ENCODE data around the gene TNFAIP1. TPM values are rescaled to one million over a fixed set of nuclear protein-coding genes. Genes with fewer than 3 reads are reported as not detected.

The TNFAIP1 gene
- total RNA-seq, 1 experiment from 2014 or later, result 21.8 TPM

- no peak overlapping the region for H2AFZ ChIP-seq (ENCODE audit: low read length)
- H3K4me2 ChIP-seq (ENCODE audit: insufficient read depth, insufficient read length, low read length), result no peak overlapping the region
- H3T11ph ChIP-seq (ENCODE audit: low read length), result no peak overlapping the region
- H2BK20ac ChIP-seq (ENCODE audit: low read depth, low read length, poor library complexity, severe bottlenecking), result no peak overlapping the region
- no peak for TF ChIP-seq CTCF (conservative IDR thresholded peaks at IDR 0.05)
- peaks cover 3% of the 10 kb centered on the region for H4K20me1 ChIP-seq (ENCODE audit: control insufficient read depth, insufficient read depth, insufficient read length)
- no peak overlapping the region for H3K14ac ChIP-seq (ENCODE audit: insufficient read depth, low read length)
- H3K4ac ChIP-seq (ENCODE audit: low read depth, low read length), result no peak overlapping the region
- H3K9me3 ChIP-seq (ENCODE audit: control insufficient read depth, low read depth, low read length), result no peaks in the 10 kb centered on the region
- no peak overlapping the region for H2AK5ac ChIP-seq (ENCODE audit: insufficient read length, low read length)
- no peak overlapping the region for H2BK15ac ChIP-seq (ENCODE audit: low read depth, low read length)
- no peak overlapping the region for H2BK12ac ChIP-seq (ENCODE audit: insufficient read length, low read depth, low read length)
- no peak overlapping the region for H2BK120ac ChIP-seq (ENCODE audit: low read depth, low read length, poor library complexity, severe bottlenecking)
- Mint-ChIP-seq H3K9me3 (no peaks in the 10 kb centered on the region), H3K4me1 (peaks cover 30 to 31% of the 10 kb centered on the region in 2 experiments), H3K4me3 (no peak overlapping the region), H3K27me3 (ENCODE audit: low read depth) (no peaks in the 10 kb centered on the region), H3K36me3 (ENCODE audit: insufficient read depth in 1 of 3, low read depth in 3 of 3) (peaks cover 38 to 68% (median 62%) of the 10 kb centered on the region in 3 experiments; a peak in 6 of 7 replicates), H3K27ac (peak overlapping the region in 1 of 3 experiments; percentile 10; a peak in 2 of 7 replicates)
- DNase-seq, result no peak
- no peak overlapping the region for H3K56ac ChIP-seq (ENCODE audit: insufficient read length, low read depth, low read length)
- H3K27me3 ChIP-seq (ENCODE audit: insufficient read depth, low read length), result no peaks in the 10 kb centered on the region
- H3K23ac ChIP-seq (ENCODE audit: insufficient read length, low read depth, low read length), result no peak overlapping the region
- H4K8ac ChIP-seq (replicated peaks; ENCODE audit: insufficient read length, low read depth, low read length), result no peak overlapping the region
- WGBS (ENCODE audit: extremely low coverage, insufficient read length, low lambda C conversion rate), result no CpG with 5 or more reads among the region's 3 CpGs
- no peak overlapping the region for H3K27ac ChIP-seq (ENCODE audit: insufficient read length, low read depth, low read length)
- no peak overlapping the region for H3K18ac ChIP-seq (ENCODE audit: insufficient read length, low read depth, low read length)
- peaks cover 6% of the 10 kb centered on the region for H3K4me1 ChIP-seq (ENCODE audit: insufficient read depth, low read length)
- no peak overlapping the region for H4K5ac ChIP-seq (ENCODE audit: insufficient read length, low read depth, low read length)
- H3K79me1 ChIP-seq (ENCODE audit: insufficient read depth, low read depth, low read length, poor library complexity, severe bottlenecking), result peaks cover 9% of the 10 kb centered on the region
- no peak overlapping the region for H2BK5ac ChIP-seq (ENCODE audit: insufficient read length, low read length)
- H4K91ac ChIP-seq (ENCODE audit: insufficient read length, low read depth, low read length), result no peak overlapping the region
- H3K23me2 ChIP-seq (ENCODE audit: insufficient read length, low read depth, low read length, poor library complexity, severe bottlenecking), result peaks cover 10% of the 10 kb centered on the region
- H3K9ac ChIP-seq (ENCODE audit: extremely low read depth, insufficient read length, low read length), result no peak overlapping the region
- H3K79me2 ChIP-seq (ENCODE audit: insufficient read depth, low read length), result peaks cover 50% of the 10 kb centered on the region
These were observed 10.8 kb upstream of the TNFAIP1 start for GRCh38 chr17:28324781-28325180.
